Measurements from ENCODE around the gene TPSD1.
"Not testable (repeated sequence)": the region's sequence is repeated elsewhere in the genome, so short reads cannot be mapped to it uniquely, and the experiment has no call there.

TPSD1 gene

GRCh38 chr16:1264345-1265089 is 8.6 kb downstream of the TPSD1 start:
- no peak for DNase-seq

GRCh38 chr16:1265090-1265630 is 9.3 kb downstream of the TPSD1 start:
- no peak for DNase-seq

GRCh38 chr16:1265826-1266225 is 10.0 kb downstream of the TPSD1 start:
- no peak for DNase-seq

- DNase-seq = not testable (repeated sequence)
Measured at GRCh38 chr16:1269418-1269817, 13.5 kb downstream of the TPSD1 start.

- no peak for DNase-seq
Measured at GRCh38 chr16:1271380-1271723, 15.5 kb downstream of the TPSD1 start.

GRCh38 chr16:1271724-1272413 is 16.0 kb downstream of the TPSD1 start:
- peak; percentile 82 for DNase-seq

- no peak for DNase-seq
Measured at GRCh38 chr16:1272453-1273198, 16.8 kb downstream of the TPSD1 start.

- no peak for DNase-seq
Measured at GRCh38 chr16:1273816-1274215, 17.9 kb downstream of the TPSD1 start.

GRCh38 chr16:1274767-1275166 is 18.9 kb downstream of the TPSD1 start:
- no peak for DNase-seq

GRCh38 chr16:1275791-1276579 is 20.1 kb downstream of the TPSD1 start:
- no peak for DNase-seq

- DNase-seq = no peak
Measured at GRCh38 chr16:1276580-1276878, 20.7 kb downstream of the TPSD1 start.

- no peak for DNase-seq
Measured at GRCh38 chr16:1277151-1277598, 21.3 kb downstream of the TPSD1 start.

GRCh38 chr16:1277617-1278282 is 21.9 kb downstream of the TPSD1 start:
- no peak for DNase-seq

GRCh38 chr16:1278477-1278876 is 22.6 kb downstream of the TPSD1 start:
- no peak for DNase-seq

- no peak for DNase-seq
Measured at GRCh38 chr16:1279081-1279944, 23.4 kb downstream of the TPSD1 start.

GRCh38 chr16:1279945-1280589 is 24.2 kb downstream of the TPSD1 start:
- DNase-seq = no peak

- no peak for DNase-seq
Measured at GRCh38 chr16:1280783-1281182, 24.9 kb downstream of the TPSD1 start.

- no peak for DNase-seq
Measured at GRCh38 chr16:1281517-1281916, 25.6 kb downstream of the TPSD1 start.

- DNase-seq = no peak
Measured at GRCh38 chr16:1282324-1282973, 26.6 kb downstream of the TPSD1 start.

- DNase-seq = no peak
Measured at GRCh38 chr16:1283296-1283695, 27.4 kb downstream of the TPSD1 start.

All from NCI-H1092 treated with DMSO at 0.1 percent for 48 hours (cell line).